Vagina (tissue), 2 donors: ENCODE measurements around the gene CORIN. TPM values are rescaled to one million over a fixed set of nuclear protein-coding genes. Genes with fewer than 3 reads are reported as not detected.

ENCODE experiments used
- DNase-seq, 2 donors: peaks; one replicate each; pipeline ENCODE4 v3.0.0-alpha.2; 2017; ENCODE audit errors: extremely low spot score in 2 of 2
- H3K27ac ChIP-seq: fragments of 200-600 bp; sonication (generic); one replicate; pipeline ENCODE4 v1.5.1; 2019
- H3K27me3 ChIP-seq: fragments of 200-600 bp; sonication (generic); one replicate; pipeline ENCODE4 v1.5.1; 2019
- H3K36me3 ChIP-seq, 2 donors: fragments of 200-600 bp; sonication (generic); one replicate each; pipeline ENCODE4 v1.5.1; 2017 to 2019
- H3K4me1 ChIP-seq: fragments of 200-600 bp; sonication (generic); one replicate; pipeline ENCODE4 v1.5.1; 2019
- H3K4me3 ChIP-seq, 2 donors: fragments of 200-600 bp; sonication (generic); 1 replicate in 1 of 2; 2 replicates in 1 of 2; pipeline ENCODE4 v1.5.1; 2016 to 2019
- H3K9me3 ChIP-seq: fragments of 200-600 bp; sonication (generic); one replicate; pipeline ENCODE4 v1.5.1; 2019
- CTCF ChIP-seq, 3 experiments: fragments of 450-650 bp in 2 of 3; fragments of 200-600 bp in 1 of 3; sonication (generic) in 1 of 3; IDR thresholded peaks; one replicate each; pipeline ENCODE4 v1.5.1; 2017 to 2019; ENCODE audit warnings: antibody characterized with exemption in 3 of 3, mild to moderate bottlenecking in 2 of 3, moderate library complexity in 2 of 3
- POLR2A ChIP-seq, 2 donors: fragments of 450-650 bp; IDR thresholded peaks; one replicate each; pipeline ENCODE4 v1.6.1; 2017; ENCODE audit warnings: antibody characterized with exemption in 2 of 2, mild to moderate bottlenecking in 2 of 2, moderate library complexity in 2 of 2
- POLR2AphosphoS5 ChIP-seq, 2 donors: sonication (generic); formaldehyde crosslinking; IDR thresholded peaks; one replicate each; pipeline ENCODE4 v1.9.0; 2017; ENCODE audit warnings: antibody characterized with exemption in 2 of 2, mild to moderate bottlenecking in 2 of 2, low read depth in 1 of 2; ENCODE audit not compliant: insufficient read depth in 1 of 2
- intact Hi-C: fragments of 100-400 bp; cut with DNase I; formaldehyde crosslinking; loops from one replicate; pipeline ENCODE4 v1.15.1; 2023
- total RNA-seq: library from RNA; depleted of rRNA; stranded (reverse); fragments of >200 nt; gene quantifications from one replicate; pipeline ENCODE4 v1.2.3, GENCODE V29; 2016

Gene CORIN
- total RNA-seq, 1 donor from 2014 or later, result 5.4 TPM

- Histone ChIP-seq H3K36me3 (no peaks in the 10 kb centered on the region), H3K9me3 (no peaks in the 10 kb centered on the region), H3K4me1 (peaks cover 35% of the 10 kb centered on the region), H3K27me3 (no peaks in the 10 kb centered on the region), H3K27ac (peak overlapping the region; percentile 64), H3K4me3 (peak overlapping the region; percentile 58 to 80)
- TF ChIP-seq CTCF (IDR thresholded peaks at IDR 0.05) (peak in 2 of 3 experiments; percentile 37 to 71), POLR2A (IDR thresholded peaks at IDR 0.05) (no peak), POLR2AphosphoS5 (IDR thresholded peaks at IDR 0.05; ENCODE audit: insufficient read depth in 1 of 2, low read depth in 1 of 2) (peak; percentile 21 to 28)
- intact Hi-C loops, result no loop called here
- no peak for DNase-seq
Measured at GRCh38 chr4:47836641-47837093, 1.2 kb downstream of the CORIN start.

DNA sequence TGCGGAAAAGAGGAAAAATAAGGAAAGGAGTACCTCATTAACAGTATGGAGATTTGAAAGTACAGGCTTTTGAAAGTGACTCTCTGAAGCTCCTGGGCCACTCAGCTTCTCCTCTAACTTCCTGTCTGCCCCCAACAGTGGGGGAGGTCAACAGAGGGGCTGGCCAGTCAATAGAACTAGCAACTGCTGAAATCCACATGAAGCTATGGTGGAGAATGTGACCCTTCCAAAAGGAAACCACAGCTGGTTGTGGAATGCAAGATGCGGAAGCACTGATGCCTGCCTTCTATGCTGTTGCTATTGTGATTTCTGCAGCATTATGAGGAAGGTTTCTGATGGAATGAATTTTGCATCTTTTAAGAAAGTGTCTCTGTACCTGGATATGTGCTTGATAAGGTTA is 2.4 kb downstream of the CORIN start:
- H3K9me3 ChIP-seq, result no peaks in the 10 kb centered on the region
- H3K27ac ChIP-seq, result no peak overlapping the region
- intact Hi-C loops, result no loop called here
- TF ChIP-seq CTCF (IDR thresholded peaks at IDR 0.05) (no peak), POLR2A (IDR thresholded peaks at IDR 0.05) (no peak), POLR2AphosphoS5 (IDR thresholded peaks at IDR 0.05; ENCODE audit: insufficient read depth in 1 of 2, low read depth in 1 of 2) (no peak)
- no peak for DNase-seq
- H3K4me3 ChIP-seq, result no peak overlapping the region
- H3K27me3 ChIP-seq, result no peaks in the 10 kb centered on the region
- H3K36me3 ChIP-seq, result no peaks in the 10 kb centered on the region
- H3K4me1 ChIP-seq, result peaks cover 35% of the 10 kb centered on the region

DNA sequence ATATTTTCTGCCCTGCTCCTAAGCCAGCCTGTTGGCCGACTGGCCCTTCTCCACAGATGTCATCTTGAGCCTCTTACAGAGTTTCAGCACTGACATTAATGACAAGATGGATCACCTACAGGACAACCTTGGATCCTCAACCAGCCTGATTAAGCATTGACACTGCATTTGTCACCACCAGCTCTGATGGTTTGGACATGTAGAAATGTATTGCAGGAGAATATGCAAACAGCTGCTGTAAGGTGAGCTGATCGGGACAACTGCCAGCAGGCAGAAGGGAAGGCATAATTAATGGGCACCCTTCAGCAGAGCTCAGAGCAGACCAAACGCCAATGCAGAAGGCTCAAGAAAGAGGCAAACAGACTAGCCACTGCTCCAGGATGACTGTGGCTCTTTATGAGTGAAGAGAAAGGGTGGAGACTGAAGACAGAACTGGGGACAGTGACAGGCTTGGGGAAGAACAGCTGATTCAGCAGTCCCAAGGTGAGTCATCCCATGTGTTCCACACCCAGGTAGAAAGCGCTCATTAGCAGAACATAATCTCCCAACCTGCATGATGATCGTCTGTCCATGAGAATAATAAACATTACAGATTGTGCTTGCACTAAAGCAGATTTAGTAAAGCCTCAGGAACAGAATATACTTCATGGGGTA is 6.7 kb downstream of the CORIN start:
- DNase-seq, result no peak
- H3K4me1 ChIP-seq, result peaks cover 11% of the 10 kb centered on the region
- intact Hi-C loops, result no loop called here
- no peaks in the 10 kb centered on the region for H3K36me3 ChIP-seq
- no peaks in the 10 kb centered on the region for H3K27me3 ChIP-seq
- H3K27ac ChIP-seq, result no peak overlapping the region
- H3K4me3 ChIP-seq, result no peak overlapping the region
- H3K9me3 ChIP-seq, result no peaks in the 10 kb centered on the region
- no peak for TF ChIP-seq CTCF (IDR thresholded peaks at IDR 0.05)
- no peak for TF ChIP-seq POLR2AphosphoS5 (IDR thresholded peaks at IDR 0.05; ENCODE audit: insufficient read depth in 1 of 2, low read depth in 1 of 2)
- no peak for TF ChIP-seq POLR2A (IDR thresholded peaks at IDR 0.05)

- H3K4me3 ChIP-seq, result no peak overlapping the region
- intact Hi-C loops, result no loop called here
Measured at GRCh38 chr4:47830265-47831025, 7.4 kb downstream of the CORIN start.

More at GRCh38 chr4:47830265-47831025, 7.4 kb downstream of the CORIN start:
- Histone ChIP-seq H3K27me3 (no peaks in the 10 kb centered on the region), H3K4me1 (peaks cover 4% of the 10 kb centered on the region), H3K27ac (no peak overlapping the region), H3K9me3 (no peaks in the 10 kb centered on the region), H3K36me3 (no peaks in the 10 kb centered on the region)
- DNase-seq, result no peak
- no peak for TF ChIP-seq POLR2AphosphoS5 (IDR thresholded peaks at IDR 0.05; ENCODE audit: insufficient read depth in 1 of 2, low read depth in 1 of 2)
- no peak for TF ChIP-seq POLR2A (IDR thresholded peaks at IDR 0.05)
- no peak for TF ChIP-seq CTCF (IDR thresholded peaks at IDR 0.05)
